ENCODE results near the gene MARF1. TPM values are rescaled to one million over a fixed set of nuclear protein-coding genes. Genes with fewer than 3 reads are reported as not detected.

MARF1 gene
- total RNA-seq, 1 experiment from 2014 or later, result 68.1 TPM

GRCh38 chr16:15686287-15686686 lies 43.3 kb upstream of the MARF1 start:
- H3K79me2 ChIP-seq (ENCODE audit: low read depth), result no peaks in the 10 kb centered on the region
- H3K27ac ChIP-seq, result no peak overlapping the region
- H2AFZ ChIP-seq, result no peak overlapping the region
- POLR2A ChIA-PET (ENCODE audit: unreplicated experiment), result no interaction called here
- CTCF ChIA-PET, result no interaction called here
- no peaks in the 10 kb centered on the region for H4K20me1 ChIP-seq (ENCODE audit: insufficient read depth)
- H3K4me2 ChIP-seq, result no peak overlapping the region
- H3K36me3 ChIP-seq (ENCODE audit: low read depth), result peaks cover 14% of the 10 kb centered on the region
- no peak for TF ChIP-seq EZH2 (IDR thresholded peaks at IDR 0.05; ENCODE audit: low read depth)
- no peak for TF ChIP-seq CTCF (conservative IDR thresholded peaks at IDR 0.05)
- no peaks in the 10 kb centered on the region for H3K9me2 ChIP-seq (ENCODE audit: insufficient read depth)
- no peaks in the 10 kb centered on the region; the same call in 1 of the 2 replicates for H3F3A ChIP-seq (ENCODE audit: insufficient read depth, low read depth)
- H3K4me1 ChIP-seq (replicated peaks; ENCODE audit: insufficient read depth), result peaks cover 10% of the 10 kb centered on the region; the same call in 1 of the 2 replicates
- DNase-seq, result no peak
- H3K27me3 ChIP-seq (ENCODE audit: insufficient read depth, low read depth), result no peaks in the 10 kb centered on the region
- no TSS peak for BruUV-seq (replicated peaks)
- no peak overlapping the region for H3K4me3 ChIP-seq
- intact Hi-C loops (cut with micrococcal nuclease; ENCODE audit: unreplicated experiment), result no loop called here
- H3K9me3 ChIP-seq (ENCODE audit: insufficient read depth, low read depth), result no peaks in the 10 kb centered on the region

- no peak overlapping the region for H3K4me2 ChIP-seq
- POLR2A ChIA-PET (ENCODE audit: unreplicated experiment), result interaction anchor here (0.6 kb wide), 1 partner anchor 40 kb away, joined by 3 read pairs; no protein-coding TSS in a partner anchor
These were observed 39.2 kb upstream of the MARF1 start for GRCh38 chr16:15682105-15682570.

GRCh38 chr16:15677447-15677846 lies 34.5 kb upstream of the MARF1 start:
- Histone ChIP-seq H3K9me2 (ENCODE audit: insufficient read depth) (no peaks in the 10 kb centered on the region), H3K4me3 (no peak overlapping the region), H3K79me2 (ENCODE audit: low read depth) (peaks cover 18% of the 10 kb centered on the region; the same call in 1 of the 2 replicates), H3K36me3 (ENCODE audit: low read depth) (peaks cover 18% of the 10 kb centered on the region), H3K27ac (no peak overlapping the region), H4K20me1 (ENCODE audit: insufficient read depth) (no peaks in the 10 kb centered on the region), H3K9me3 (ENCODE audit: insufficient read depth, low read depth) (no peaks in the 10 kb centered on the region), H3K4me1 (replicated peaks; ENCODE audit: insufficient read depth) (peaks cover 20% of the 10 kb centered on the region), H3K4me2 (no peak overlapping the region), H2AFZ (no peak overlapping the region), H3K27me3 (ENCODE audit: insufficient read depth, low read depth) (no peaks in the 10 kb centered on the region), H3F3A (ENCODE audit: insufficient read depth, low read depth) (peaks cover 16% of the 10 kb centered on the region; the same call in 1 of the 2 replicates)
- ChIA-PET CTCF (no interaction called here), POLR2A (ENCODE audit: unreplicated experiment) (no interaction called here)
- intact Hi-C loops (cut with micrococcal nuclease; ENCODE audit: unreplicated experiment), result no loop called here
- DNase-seq, result no peak
- no peak for TF ChIP-seq EZH2 (IDR thresholded peaks at IDR 0.05; ENCODE audit: low read depth)
- no TSS peak for BruUV-seq (replicated peaks)

More at GRCh38 chr16:15682105-15682570, 39.2 kb upstream of the MARF1 start:
- intact Hi-C loops (cut with micrococcal nuclease; ENCODE audit: unreplicated experiment), result no loop called here
- Histone ChIP-seq H3K9me3 (ENCODE audit: insufficient read depth, low read depth) (no peaks in the 10 kb centered on the region), H3K27me3 (ENCODE audit: insufficient read depth, low read depth) (no peaks in the 10 kb centered on the region), H3F3A (ENCODE audit: insufficient read depth, low read depth) (peaks cover 7% of the 10 kb centered on the region; the same call in 1 of the 2 replicates), H3K79me2 (ENCODE audit: low read depth) (no peaks in the 10 kb centered on the region), H3K9me2 (ENCODE audit: insufficient read depth) (no peaks in the 10 kb centered on the region), H3K4me1 (replicated peaks; ENCODE audit: insufficient read depth) (peaks cover 10% of the 10 kb centered on the region; the same call in 1 of the 2 replicates), H2AFZ (no peak overlapping the region), H3K27ac (0 out of 2 replicates have a peak overlapping the region, but pooled peaks have one; percentile 2), H3K4me3 (no peak overlapping the region), H4K20me1 (ENCODE audit: insufficient read depth) (no peaks in the 10 kb centered on the region), H3K36me3 (ENCODE audit: low read depth) (peaks cover 26% of the 10 kb centered on the region)
- DNase-seq, result peak; percentile 60 to 61
- CTCF ChIA-PET, result interaction anchor here (0.5 kb wide), 1 partner anchor 221 kb away, joined by 3 read pairs; no protein-coding TSS in a partner anchor
- no TSS peak for BruUV-seq (replicated peaks)
- TF ChIP-seq CTCF (conservative IDR thresholded peaks at IDR 0.05) (peak; percentile 72), EZH2 (IDR thresholded peaks at IDR 0.05; ENCODE audit: low read depth) (no peak)

GRCh38 chr16:15676506-15676905 lies 33.6 kb upstream of the MARF1 start:
- Histone ChIP-seq H3K4me3 (no peak overlapping the region), H3K4me2 (no peak overlapping the region), H3K36me3 (ENCODE audit: low read depth) (peaks cover 16% of the 10 kb centered on the region), H3K27ac (no peak overlapping the region), H3K4me1 (replicated peaks; ENCODE audit: insufficient read depth) (peaks cover 20% of the 10 kb centered on the region), H3F3A (ENCODE audit: insufficient read depth, low read depth) (peaks cover 25% of the 10 kb centered on the region), H3K27me3 (ENCODE audit: insufficient read depth, low read depth) (no peaks in the 10 kb centered on the region), H3K79me2 (ENCODE audit: low read depth) (peaks cover 18% of the 10 kb centered on the region; the same call in 1 of the 2 replicates), H3K9me3 (ENCODE audit: insufficient read depth, low read depth) (no peaks in the 10 kb centered on the region), H2AFZ (no peak overlapping the region), H3K9me2 (ENCODE audit: insufficient read depth) (no peaks in the 10 kb centered on the region), H4K20me1 (ENCODE audit: insufficient read depth) (no peaks in the 10 kb centered on the region)
- no TSS peak for BruUV-seq (replicated peaks)
- POLR2A ChIA-PET (ENCODE audit: unreplicated experiment), result no interaction called here
- intact Hi-C loops (cut with micrococcal nuclease; ENCODE audit: unreplicated experiment), result no loop called here
- TF ChIP-seq CTCF (conservative IDR thresholded peaks at IDR 0.05) (no peak), EZH2 (IDR thresholded peaks at IDR 0.05; ENCODE audit: low read depth) (no peak)
- CTCF ChIA-PET, result no interaction called here
- DNase-seq, result no peak
